Testis (tissue), 3 donors: ENCODE data around the gene KIDINS220. TPM values are rescaled to one million over a fixed set of nuclear protein-coding genes. Genes with fewer than 3 reads are reported as not detected.

ENCODE experiments used
- DNase-seq: peaks from one replicate; pipeline ENCODE4 v3.0.0-alpha.2; 2019
- H3K27ac ChIP-seq, 2 donors: fragments of 200-600 bp; sonication (generic); one replicate each; pipeline ENCODE4 v1.5.1; 2019
- H3K27me3 ChIP-seq: fragments of 200-600 bp; sonication (generic); one replicate; pipeline ENCODE4 v1.5.1; 2019
- H3K36me3 ChIP-seq: fragments of 200-600 bp; sonication (generic); one replicate; pipeline ENCODE4 v1.5.1; 2017; ENCODE audit warnings: low read depth; ENCODE audit errors: missing control alignments
- H3K4me1 ChIP-seq: fragments of 200-600 bp; sonication (generic); one replicate; pipeline ENCODE4 v1.5.1; 2019
- H3K4me3 ChIP-seq, 2 donors: fragments of 200-600 bp; sonication (generic); one replicate each; pipeline ENCODE4 v1.5.1; 2017 to 2019
- H3K9me3 ChIP-seq: fragments of 200-600 bp; sonication (generic); one replicate; pipeline ENCODE4 v1.5.1; 2017
- POLR2A ChIP-seq: fragments of 450-650 bp; IDR thresholded peaks from one replicate; pipeline ENCODE4 v1.6.1; 2017; ENCODE audit warnings: antibody characterized with exemption, mild to moderate bottlenecking, moderate library complexity
- WGBS, 2 donors: methylation state at CpG; one replicate each; pipeline ENCODE4 v1.1.5; 2018; 5-methylcytosine and 5-hydroxymethylcytosine counted together
- intact Hi-C: fragments of 100-400 bp; cut with DNase I; formaldehyde crosslinking; loops from one replicate; pipeline ENCODE4 v1.15.1; 2023; ENCODE audit warnings: low total_unique reads
- polyA plus RNA-seq: library from polyadenylated mRNA; stranded (reverse); fragments of 350-450 nt; fragmentation: Illumina TruSeq; extraction: RNeasy Lipid Tissue Mini Kit (QIAGEN cat#74804); gene quantifications from one replicate; pipeline ENCODE4 v1.2.3, GENCODE V29; 2014; ENCODE audit warnings: low read depth, low replicate concordance; ENCODE audit not compliant: insufficient read depth
- total RNA-seq, 2 donors: library from RNA; depleted of rRNA; stranded (reverse); fragments of >200 nt; gene quantifications; one replicate each; pipeline ENCODE4 v1.2.3, GENCODE V29; 2016
- TF ChIP-seq, protein P1 (sequence below), 3 experiments: fragments of 450-650 bp in 2 of 3; fragments of 200-600 bp in 1 of 3; sonication (generic) in 1 of 3; IDR thresholded peaks; one replicate each; pipeline ENCODE4 v1.5.1; 2016 to 2019; ENCODE audit warnings: antibody characterized with exemption in 3 of 3, mild to moderate bottlenecking in 2 of 3, moderate library complexity in 1 of 3

KIDINS220 gene
- total and polyA plus RNA-seq, 3 donors from 2014 or later = 25.5 to 75.7 (median 68.6) TPM

DNA sequence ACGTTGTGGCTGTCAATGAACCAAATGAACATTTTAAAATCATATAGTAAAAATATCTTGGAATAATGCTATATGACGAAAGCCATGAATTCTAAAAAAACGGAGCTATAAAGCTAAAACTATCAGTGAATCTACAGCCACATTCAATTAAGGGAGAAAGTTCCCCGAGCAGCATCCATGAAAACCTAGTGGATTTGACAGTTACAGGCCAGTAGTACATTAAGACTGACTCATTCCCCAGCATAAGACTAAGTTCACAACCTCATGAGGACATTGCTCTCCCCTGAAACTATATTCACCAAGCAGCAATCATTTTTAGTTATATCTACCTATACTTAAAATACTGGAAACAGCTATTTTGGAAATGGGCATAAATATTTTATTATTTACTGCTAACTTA, 36.6 kb downstream of the KIDINS220 start:
- intact Hi-C loops = no loop called here
- no peaks in the 10 kb centered on the region for H3K36me3 ChIP-seq
- WGBS, 2 donors = 93 to 95% methylated on average over 4 of the region's 4 CpGs

DNA sequence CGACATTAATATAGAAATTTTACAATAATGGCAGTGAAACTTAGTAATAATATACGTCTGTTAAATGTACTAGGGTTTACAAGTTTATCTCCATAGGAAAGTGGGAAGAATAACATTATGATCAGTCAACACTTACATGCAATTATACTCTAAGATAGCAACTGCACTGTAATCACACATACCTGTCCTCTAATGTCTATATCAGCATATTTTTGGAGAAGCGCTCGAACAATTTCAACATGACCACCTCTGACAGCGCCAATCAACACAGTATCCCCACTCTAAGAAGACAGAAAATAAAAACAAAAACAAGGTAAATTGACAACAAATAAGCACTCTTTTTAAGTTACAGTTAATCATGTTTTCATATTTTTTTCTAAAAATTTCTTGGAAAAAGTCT, 37.2 kb downstream of the KIDINS220 start:
- H3K36me3 ChIP-seq = no peaks in the 10 kb centered on the region
- no peaks in the 10 kb centered on the region for H3K27me3 ChIP-seq
- no peak for TF ChIP-seq POLR2A
- TF ChIP-seq, protein P1, sequence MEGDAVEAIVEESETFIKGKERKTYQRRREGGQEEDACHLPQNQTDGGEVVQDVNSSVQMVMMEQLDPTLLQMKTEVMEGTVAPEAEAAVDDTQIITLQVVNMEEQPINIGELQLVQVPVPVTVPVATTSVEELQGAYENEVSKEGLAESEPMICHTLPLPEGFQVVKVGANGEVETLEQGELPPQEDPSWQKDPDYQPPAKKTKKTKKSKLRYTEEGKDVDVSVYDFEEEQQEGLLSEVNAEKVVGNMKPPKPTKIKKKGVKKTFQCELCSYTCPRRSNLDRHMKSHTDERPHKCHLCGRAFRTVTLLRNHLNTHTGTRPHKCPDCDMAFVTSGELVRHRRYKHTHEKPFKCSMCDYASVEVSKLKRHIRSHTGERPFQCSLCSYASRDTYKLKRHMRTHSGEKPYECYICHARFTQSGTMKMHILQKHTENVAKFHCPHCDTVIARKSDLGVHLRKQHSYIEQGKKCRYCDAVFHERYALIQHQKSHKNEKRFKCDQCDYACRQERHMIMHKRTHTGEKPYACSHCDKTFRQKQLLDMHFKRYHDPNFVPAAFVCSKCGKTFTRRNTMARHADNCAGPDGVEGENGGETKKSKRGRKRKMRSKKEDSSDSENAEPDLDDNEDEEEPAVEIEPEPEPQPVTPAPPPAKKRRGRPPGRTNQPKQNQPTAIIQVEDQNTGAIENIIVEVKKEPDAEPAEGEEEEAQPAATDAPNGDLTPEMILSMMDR (IDR thresholded peaks at IDR 0.05) = no peak
- WGBS, 2 donors = 84 to 95% methylated on average over 5 of the region's 5 CpGs
- no peak overlapping the region for H3K27ac ChIP-seq
- no peaks in the 10 kb centered on the region for H3K9me3 ChIP-seq
- no peak overlapping the region for H3K4me3 ChIP-seq
- intact Hi-C loops = no loop called here
- no peak for DNase-seq
- no peaks in the 10 kb centered on the region for H3K4me1 ChIP-seq

More for the DNA sequence above, 36.6 kb downstream of the KIDINS220 start:
- Histone ChIP-seq H3K27ac (no peak overlapping the region), H3K9me3 (no peaks in the 10 kb centered on the region), H3K4me3 (no peak overlapping the region), H3K4me1 (no peaks in the 10 kb centered on the region), H3K27me3 (no peaks in the 10 kb centered on the region)
- DNase-seq = no peak
- no peak for TF ChIP-seq POLR2A
- TF ChIP-seq, protein P1 (IDR thresholded peaks at IDR 0.05) = no peak

DNA sequence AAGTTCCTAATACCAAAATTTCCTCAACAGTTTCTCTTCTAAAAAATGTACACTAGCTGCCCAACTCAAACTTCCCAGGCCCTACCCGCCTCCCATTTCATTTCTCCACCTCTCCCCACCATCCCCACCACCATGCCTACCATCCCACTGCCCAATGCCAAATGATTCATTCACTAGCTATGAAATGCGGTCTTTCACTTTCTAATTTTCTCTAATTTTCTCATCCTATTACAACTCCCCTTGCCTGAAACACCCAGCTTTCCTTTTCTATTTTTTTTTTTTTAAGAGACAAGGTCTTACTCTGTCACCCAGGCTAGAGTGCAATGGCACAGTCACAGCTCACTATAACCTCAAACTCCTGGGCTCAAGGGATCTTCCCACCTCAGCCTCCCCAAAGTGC, 38.4 kb downstream of the KIDINS220 start:
- intact Hi-C loops = no loop called here
- H3K27ac ChIP-seq = no peak overlapping the region
- TF ChIP-seq POLR2A = no peak
- TF ChIP-seq, protein P1 (IDR thresholded peaks at IDR 0.05) = no peak
- no peaks in the 10 kb centered on the region for H3K4me1 ChIP-seq
- no peaks in the 10 kb centered on the region for H3K36me3 ChIP-seq
- no peak overlapping the region for H3K4me3 ChIP-seq
- H3K9me3 ChIP-seq = no peaks in the 10 kb centered on the region
- WGBS, 2 donors = 94 to 98% methylated on average over 2 of the region's 2 CpGs
- no peaks in the 10 kb centered on the region for H3K27me3 ChIP-seq
- no peak for DNase-seq

DNA sequence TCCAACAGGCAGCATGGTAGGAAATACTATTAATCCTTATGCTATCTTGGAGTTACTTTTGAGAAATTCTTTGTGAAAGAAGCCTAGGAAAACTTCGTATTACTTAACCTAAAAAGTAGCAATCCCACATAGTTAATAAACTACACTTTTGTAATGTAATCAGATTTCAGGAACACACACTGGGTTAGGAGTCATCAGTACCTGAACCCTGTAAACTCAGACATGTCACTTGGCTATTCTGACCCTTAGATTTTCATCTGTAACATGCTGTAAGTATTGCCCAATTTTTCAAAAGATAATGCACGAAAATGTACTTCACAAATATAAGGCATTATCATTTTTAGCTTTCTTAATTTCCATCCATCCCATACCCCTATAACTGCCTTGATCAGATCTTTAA, 39.0 kb downstream of the KIDINS220 start:
- intact Hi-C loops = no loop called here
- H3K36me3 ChIP-seq = no peaks in the 10 kb centered on the region
- no peaks in the 10 kb centered on the region for H3K4me1 ChIP-seq
- H3K4me3 ChIP-seq = no peak overlapping the region
- H3K27ac ChIP-seq = no peak overlapping the region
- DNase-seq = no peak
- H3K27me3 ChIP-seq = no peaks in the 10 kb centered on the region
- TF ChIP-seq POLR2A = no peak
- TF ChIP-seq, protein P1 (IDR thresholded peaks at IDR 0.05) = no peak
- 68 to 73% methylated on average over 2 of the region's 2 CpGs for WGBS, 2 donors
- no peaks in the 10 kb centered on the region for H3K9me3 ChIP-seq

DNA sequence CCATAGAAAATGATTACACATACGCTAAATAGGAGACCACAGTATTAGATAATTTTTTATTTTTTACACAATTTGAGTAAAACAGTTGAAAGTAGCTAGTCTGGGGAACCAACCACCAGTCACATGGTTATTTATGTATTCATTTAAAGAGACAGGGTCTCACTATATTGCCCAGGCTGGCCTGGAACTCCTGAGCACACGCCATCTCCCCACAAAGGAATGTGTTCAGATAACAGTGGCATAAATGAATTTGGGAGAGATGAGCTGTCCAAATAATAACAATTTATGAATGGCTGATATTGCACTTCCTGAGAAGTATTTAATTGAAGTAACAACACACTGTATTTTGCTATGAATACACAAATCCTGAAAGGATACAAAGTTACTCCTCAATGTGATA, 39.7 kb downstream of the KIDINS220 start:
- H3K27ac ChIP-seq = no peak overlapping the region
- DNase-seq = no peak
- intact Hi-C loops = no loop called here
- H3K27me3 ChIP-seq = no peaks in the 10 kb centered on the region
- H3K9me3 ChIP-seq = no peaks in the 10 kb centered on the region
- TF ChIP-seq, protein P1 (IDR thresholded peaks at IDR 0.05) = no peak
- TF ChIP-seq POLR2A = no peak
- 80 to 87% methylated on average over 2 of the region's 2 CpGs for WGBS, 2 donors
- no peaks in the 10 kb centered on the region for H3K4me1 ChIP-seq
- no peaks in the 10 kb centered on the region for H3K36me3 ChIP-seq
- H3K4me3 ChIP-seq = no peak overlapping the region
